IPS-18c (cell line): ENCODE measurements around the gene ZNF609.

ENCODE experiments used
- H3K4me3 ChIP-seq: 2 replicates; pipeline ENCODE4 v1.7.0; 2013; ENCODE audit warnings: low read depth, mild to moderate bottlenecking, low read length, moderate library complexity; ENCODE audit not compliant: insufficient read depth
- H3K9me3 ChIP-seq: one replicate; pipeline ENCODE4 v1.6.1; 2013; ENCODE audit warnings: mild to moderate bottlenecking, low read length, moderate library complexity; ENCODE audit not compliant: control insufficient read depth, insufficient read depth

ZNF609 gene

GRCh38 chr15:64519897-64520296, 59.5 kb downstream of the ZNF609 start:
- no peak overlapping the region for H3K4me3 ChIP-seq
- H3K9me3 ChIP-seq = no peaks in the 10 kb centered on the region

GRCh38 chr15:64521201-64521600, 60.8 kb downstream of the ZNF609 start:
- Histone ChIP-seq H3K9me3 (no peaks in the 10 kb centered on the region), H3K4me3 (no peak overlapping the region)

GRCh38 chr15:64521726-64522164, 61.4 kb downstream of the ZNF609 start:
- H3K4me3 ChIP-seq = no peak overlapping the region
- H3K9me3 ChIP-seq = no peaks in the 10 kb centered on the region

- Histone ChIP-seq H3K4me3 (no peak overlapping the region), H3K9me3 (no peaks in the 10 kb centered on the region)
Measured at GRCh38 chr15:64522226-64522823, 61.9 kb downstream of the ZNF609 start.

- Histone ChIP-seq H3K9me3 (no peaks in the 10 kb centered on the region), H3K4me3 (no peak overlapping the region)
Measured at GRCh38 chr15:64523240-64523639, 62.9 kb downstream of the ZNF609 start.

GRCh38 chr15:64524778-64525177, 64.4 kb downstream of the ZNF609 start:
- H3K4me3 ChIP-seq = no peak overlapping the region
- H3K9me3 ChIP-seq = no peaks in the 10 kb centered on the region

GRCh38 chr15:64525828-64526530, 65.6 kb downstream of the ZNF609 start:
- H3K4me3 ChIP-seq = no peak overlapping the region
- H3K9me3 ChIP-seq = no peaks in the 10 kb centered on the region

- H3K4me3 ChIP-seq = no peak overlapping the region
- no peaks in the 10 kb centered on the region for H3K9me3 ChIP-seq
Measured at GRCh38 chr15:64527263-64527984, 67.0 kb downstream of the ZNF609 start.

- Histone ChIP-seq H3K9me3 (no peaks in the 10 kb centered on the region), H3K4me3 (no peak overlapping the region)
Measured at GRCh38 chr15:64528871-64529270, 68.5 kb downstream of the ZNF609 start.

- Histone ChIP-seq H3K9me3 (no peaks in the 10 kb centered on the region), H3K4me3 (no peak overlapping the region)
Measured at GRCh38 chr15:64530472-64530871, 70.1 kb downstream of the ZNF609 start.

GRCh38 chr15:64530918-64531317, 70.5 kb downstream of the ZNF609 start:
- no peaks in the 10 kb centered on the region for H3K9me3 ChIP-seq
- H3K4me3 ChIP-seq = no peak overlapping the region

- H3K9me3 ChIP-seq = no peaks in the 10 kb centered on the region
- no peak overlapping the region for H3K4me3 ChIP-seq
Measured at GRCh38 chr15:64532521-64533315, 72.3 kb downstream of the ZNF609 start.

GRCh38 chr15:64535460-64536243, 75.3 kb downstream of the ZNF609 start:
- Histone ChIP-seq H3K9me3 (no peaks in the 10 kb centered on the region), H3K4me3 (no peak overlapping the region)

GRCh38 chr15:64536244-64536836, 76.0 kb downstream of the ZNF609 start:
- no peaks in the 10 kb centered on the region for H3K9me3 ChIP-seq
- no peak overlapping the region for H3K4me3 ChIP-seq

GRCh38 chr15:64542091-64542490, 81.7 kb downstream of the ZNF609 start:
- no peaks in the 10 kb centered on the region for H3K9me3 ChIP-seq

GRCh38 chr15:64544450-64544849, 84.1 kb downstream of the ZNF609 start:
- H3K9me3 ChIP-seq = no peaks in the 10 kb centered on the region
- H3K4me3 ChIP-seq = no peak overlapping the region

More at GRCh38 chr15:64542091-64542490, 81.7 kb downstream of the ZNF609 start:
- H3K4me3 ChIP-seq = no peak overlapping the region
